ENCODE measurements around the gene SMARCA5.

DNA sequence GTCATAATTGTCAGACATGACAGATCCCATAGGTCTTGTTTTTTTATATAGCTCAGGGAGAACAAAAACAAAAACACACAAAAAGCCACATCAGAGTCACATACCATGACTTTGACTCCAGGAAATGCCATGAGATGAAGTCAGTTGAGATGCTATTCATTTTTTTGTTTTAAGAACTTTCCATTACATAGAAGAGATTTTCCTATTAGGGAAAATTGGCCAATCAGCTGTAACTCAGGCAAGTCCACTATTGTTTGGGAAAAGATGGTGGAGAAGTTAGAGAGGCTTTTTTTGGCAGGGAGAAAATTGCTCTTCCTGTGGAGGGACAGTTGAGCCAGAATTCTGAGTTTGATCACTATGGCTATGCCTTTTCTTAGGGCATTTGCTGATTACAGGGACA lies 72.6 kb downstream of the SMARCA5 start:
- TF ChIP-seq, protein P1, sequence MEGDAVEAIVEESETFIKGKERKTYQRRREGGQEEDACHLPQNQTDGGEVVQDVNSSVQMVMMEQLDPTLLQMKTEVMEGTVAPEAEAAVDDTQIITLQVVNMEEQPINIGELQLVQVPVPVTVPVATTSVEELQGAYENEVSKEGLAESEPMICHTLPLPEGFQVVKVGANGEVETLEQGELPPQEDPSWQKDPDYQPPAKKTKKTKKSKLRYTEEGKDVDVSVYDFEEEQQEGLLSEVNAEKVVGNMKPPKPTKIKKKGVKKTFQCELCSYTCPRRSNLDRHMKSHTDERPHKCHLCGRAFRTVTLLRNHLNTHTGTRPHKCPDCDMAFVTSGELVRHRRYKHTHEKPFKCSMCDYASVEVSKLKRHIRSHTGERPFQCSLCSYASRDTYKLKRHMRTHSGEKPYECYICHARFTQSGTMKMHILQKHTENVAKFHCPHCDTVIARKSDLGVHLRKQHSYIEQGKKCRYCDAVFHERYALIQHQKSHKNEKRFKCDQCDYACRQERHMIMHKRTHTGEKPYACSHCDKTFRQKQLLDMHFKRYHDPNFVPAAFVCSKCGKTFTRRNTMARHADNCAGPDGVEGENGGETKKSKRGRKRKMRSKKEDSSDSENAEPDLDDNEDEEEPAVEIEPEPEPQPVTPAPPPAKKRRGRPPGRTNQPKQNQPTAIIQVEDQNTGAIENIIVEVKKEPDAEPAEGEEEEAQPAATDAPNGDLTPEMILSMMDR (IDR thresholded peaks at IDR 0.05; ENCODE audit: low read depth, low read length), result no peak
- no peak for TF ChIP-seq POLR2A (IDR thresholded peaks at IDR 0.05; ENCODE audit: extremely low read depth, insufficient read length)
- TF ChIP-seq, protein P2, sequence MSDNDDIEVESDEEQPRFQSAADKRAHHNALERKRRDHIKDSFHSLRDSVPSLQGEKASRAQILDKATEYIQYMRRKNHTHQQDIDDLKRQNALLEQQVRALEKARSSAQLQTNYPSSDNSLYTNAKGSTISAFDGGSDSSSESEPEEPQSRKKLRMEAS (IDR thresholded peaks at IDR 0.05; ENCODE audit: low read depth, low read length), result no peak
